Measurements from ENCODE around the gene RASA4.
"Not testable (repeated sequence)": the region's sequence is repeated elsewhere in the genome, so short reads cannot be mapped to it uniquely, and the experiment has no call there.

GRCh38 chr7:102604431-102605145 lies 12.0 kb downstream of the RASA4 start:
- not testable (repeated sequence) for TF ChIP-seq POLR2A (IDR thresholded peaks at IDR 0.05; ENCODE audit: low read depth, low read length); TAF1 (IDR thresholded peaks at IDR 0.05; ENCODE audit: borderline replicate concordance, low read depth, low read length); POLR2AphosphoS5 (IDR thresholded peaks at IDR 0.05; ENCODE audit: low read depth, low read length)
